ENCODE data around the gene SLC35E3.

The SLC35E3 gene

GRCh38 chr12:68745904-68746571 lies at the start of gene SLC35E3:
Gene SLC35E3 (plus strand): TSS chr12:68746176. CDS start chr12:68746378, 202 bp downstream.
- peak within 1 kb of the TSS; percentile 92 for H3K27ac ChIP-seq (ENCODE audit: low read length)
- peaks cover 41% of the 10 kb centered on the region for H3K36me3 ChIP-seq (ENCODE audit: insufficient read depth, low read depth, low read length)
- H3K4me1 ChIP-seq (ENCODE audit: insufficient read depth, low read length) = peaks cover 3% of the 10 kb centered on the region; the same call in 1 of the 2 replicates
- no peaks in the 10 kb centered on the region for H3K9me3 ChIP-seq (ENCODE audit: insufficient read depth, low read depth, low read length)
- H3K4me3 ChIP-seq (ENCODE audit: low read length) = peak within 1 kb of the TSS; percentile 97
- H3K9ac ChIP-seq (ENCODE audit: low read depth, low read length) = peak within 1 kb of the TSS; percentile 90
- no peaks in the 10 kb centered on the region for H3K27me3 ChIP-seq (ENCODE audit: insufficient read depth, low read length)

GRCh38 chr12:68699486-68699885 lies 46.5 kb upstream of the SLC35E3 start:
- Histone ChIP-seq H3K27ac (ENCODE audit: low read length) (no peak overlapping the region), H3K9me3 (ENCODE audit: insufficient read depth, low read depth, low read length) (no peaks in the 10 kb centered on the region), H3K4me1 (ENCODE audit: insufficient read depth, low read length) (no peaks in the 10 kb centered on the region), H3K9ac (ENCODE audit: low read depth, low read length) (no peak overlapping the region), H3K4me3 (ENCODE audit: low read length) (no peak overlapping the region), H3K36me3 (ENCODE audit: insufficient read depth, low read depth, low read length) (peaks cover 85% of the 10 kb centered on the region), H3K27me3 (ENCODE audit: insufficient read depth, low read length) (no peaks in the 10 kb centered on the region)

GRCh38 chr12:68727776-68728175 lies 18.2 kb upstream of the SLC35E3 start:
- Histone ChIP-seq H3K9ac (ENCODE audit: low read depth, low read length) (no peak overlapping the region), H3K4me1 (ENCODE audit: insufficient read depth, low read length) (no peaks in the 10 kb centered on the region), H3K27me3 (ENCODE audit: insufficient read depth, low read length) (no peaks in the 10 kb centered on the region), H3K4me3 (ENCODE audit: low read length) (no peak overlapping the region), H3K27ac (ENCODE audit: low read length) (no peak overlapping the region), H3K9me3 (ENCODE audit: insufficient read depth, low read depth, low read length) (no peaks in the 10 kb centered on the region), H3K36me3 (ENCODE audit: insufficient read depth, low read depth, low read length) (peaks cover 80% of the 10 kb centered on the region)

GRCh38 chr12:68733661-68734071 lies 12.3 kb upstream of the SLC35E3 start:
- Histone ChIP-seq H3K27me3 (ENCODE audit: insufficient read depth, low read length) (no peaks in the 10 kb centered on the region), H3K9ac (ENCODE audit: low read depth, low read length) (no peak overlapping the region), H3K27ac (ENCODE audit: low read length) (no peak overlapping the region), H3K36me3 (ENCODE audit: insufficient read depth, low read depth, low read length) (peaks cover 82% of the 10 kb centered on the region), H3K9me3 (ENCODE audit: insufficient read depth, low read depth, low read length) (no peaks in the 10 kb centered on the region), H3K4me3 (ENCODE audit: low read length) (no peak overlapping the region), H3K4me1 (ENCODE audit: insufficient read depth, low read length) (no peaks in the 10 kb centered on the region)

GRCh38 chr12:68739891-68740290 lies 6.1 kb upstream of the SLC35E3 start:
- Histone ChIP-seq H3K27ac (ENCODE audit: low read length) (no peak overlapping the region), H3K36me3 (ENCODE audit: insufficient read depth, low read depth, low read length) (peaks cover 83% of the 10 kb centered on the region), H3K9me3 (ENCODE audit: insufficient read depth, low read depth, low read length) (no peaks in the 10 kb centered on the region)

GRCh38 chr12:68743356-68743755 lies 2.6 kb upstream of the SLC35E3 start:
- Histone ChIP-seq H3K27ac (ENCODE audit: low read length) (no peak overlapping the region), H3K36me3 (ENCODE audit: insufficient read depth, low read depth, low read length) (peaks cover 52% of the 10 kb centered on the region), H3K9me3 (ENCODE audit: insufficient read depth, low read depth, low read length) (no peaks in the 10 kb centered on the region), H3K4me1 (ENCODE audit: insufficient read depth, low read length) (peaks cover 3% of the 10 kb centered on the region; the same call in 1 of the 2 replicates), H3K9ac (ENCODE audit: low read depth, low read length) (no peak overlapping the region), H3K27me3 (ENCODE audit: insufficient read depth, low read length) (no peaks in the 10 kb centered on the region), H3K4me3 (ENCODE audit: low read length) (no peak overlapping the region)

More at GRCh38 chr12:68739891-68740290, 6.1 kb upstream of the SLC35E3 start:
- H3K27me3 ChIP-seq (ENCODE audit: insufficient read depth, low read length) = no peaks in the 10 kb centered on the region
- H3K9ac ChIP-seq (ENCODE audit: low read depth, low read length) = no peak overlapping the region
- H3K4me1 ChIP-seq (ENCODE audit: insufficient read depth, low read length) = no peaks in the 10 kb centered on the region
- H3K4me3 ChIP-seq (ENCODE audit: low read length) = no peak overlapping the region

- H3K27ac ChIP-seq (ENCODE audit: low read length) = peak overlapping the region; percentile 10
- peak overlapping the region; percentile 90; the same call in 1 of the 2 replicates for H3K9ac ChIP-seq (ENCODE audit: low read depth, low read length)
- H3K27me3 ChIP-seq (ENCODE audit: insufficient read depth, low read length) = no peaks in the 10 kb centered on the region
- H3K9me3 ChIP-seq (ENCODE audit: insufficient read depth, low read depth, low read length) = no peaks in the 10 kb centered on the region
- peaks cover 39% of the 10 kb centered on the region for H3K36me3 ChIP-seq (ENCODE audit: insufficient read depth, low read depth, low read length)
- H3K4me1 ChIP-seq (ENCODE audit: insufficient read depth, low read length) = peaks cover 3% of the 10 kb centered on the region; the same call in 1 of the 2 replicates
- H3K4me3 ChIP-seq (ENCODE audit: low read length) = peak overlapping the region; percentile 97
Measured at GRCh38 chr12:68745376-68745903, 536 bp upstream of the SLC35E3 start.

- Histone ChIP-seq H3K9ac (ENCODE audit: low read depth, low read length) (peak overlapping the region; percentile 90), H3K4me3 (ENCODE audit: low read length) (peak overlapping the region; percentile 97), H3K36me3 (ENCODE audit: insufficient read depth, low read depth, low read length) (peaks cover 39% of the 10 kb centered on the region), H3K27me3 (ENCODE audit: insufficient read depth, low read length) (no peaks in the 10 kb centered on the region), H3K27ac (ENCODE audit: low read length) (peak overlapping the region; percentile 92), H3K9me3 (ENCODE audit: insufficient read depth, low read depth, low read length) (no peaks in the 10 kb centered on the region), H3K4me1 (ENCODE audit: insufficient read depth, low read length) (peaks cover 3% of the 10 kb centered on the region; the same call in 1 of the 2 replicates)
Measured at GRCh38 chr12:68746572-68747180, 700 bp downstream of the SLC35E3 start.

GRCh38 chr12:68749443-68749842 lies 3.5 kb downstream of the SLC35E3 start:
- H3K36me3 ChIP-seq (ENCODE audit: insufficient read depth, low read depth, low read length) = peaks cover 36% of the 10 kb centered on the region; the same call in 1 of the 2 replicates

GRCh38 chr12:68749861-68750260 lies 3.9 kb downstream of the SLC35E3 start:
- peaks cover 40% of the 10 kb centered on the region for H3K36me3 ChIP-seq (ENCODE audit: insufficient read depth, low read depth, low read length)
- no peak overlapping the region for H3K27ac ChIP-seq (ENCODE audit: low read length)
- peaks cover 3% of the 10 kb centered on the region; the same call in 1 of the 2 replicates for H3K4me1 ChIP-seq (ENCODE audit: insufficient read depth, low read length)
- no peak overlapping the region for H3K4me3 ChIP-seq (ENCODE audit: low read length)
- no peaks in the 10 kb centered on the region for H3K27me3 ChIP-seq (ENCODE audit: insufficient read depth, low read length)
- no peak overlapping the region for H3K9ac ChIP-seq (ENCODE audit: low read depth, low read length)
- H3K9me3 ChIP-seq (ENCODE audit: insufficient read depth, low read depth, low read length) = no peaks in the 10 kb centered on the region

More at GRCh38 chr12:68749443-68749842, 3.5 kb downstream of the SLC35E3 start:
- H3K9me3 ChIP-seq (ENCODE audit: insufficient read depth, low read depth, low read length) = no peaks in the 10 kb centered on the region
- no peak overlapping the region for H3K9ac ChIP-seq (ENCODE audit: low read depth, low read length)
- no peaks in the 10 kb centered on the region for H3K27me3 ChIP-seq (ENCODE audit: insufficient read depth, low read length)
- H3K4me3 ChIP-seq (ENCODE audit: low read length) = no peak overlapping the region
- no peak overlapping the region for H3K27ac ChIP-seq (ENCODE audit: low read length)
- peaks cover 3% of the 10 kb centered on the region; the same call in 1 of the 2 replicates for H3K4me1 ChIP-seq (ENCODE audit: insufficient read depth, low read length)

GRCh38 chr12:68750506-68750905 lies 4.5 kb downstream of the SLC35E3 start:
- H3K4me3 ChIP-seq (ENCODE audit: low read length) = no peak overlapping the region
- no peaks in the 10 kb centered on the region for H3K27me3 ChIP-seq (ENCODE audit: insufficient read depth, low read length)
- no peak overlapping the region for H3K27ac ChIP-seq (ENCODE audit: low read length)
- no peaks in the 10 kb centered on the region for H3K9me3 ChIP-seq (ENCODE audit: insufficient read depth, low read depth, low read length)
- peaks cover 3% of the 10 kb centered on the region; the same call in 1 of the 2 replicates for H3K4me1 ChIP-seq (ENCODE audit: insufficient read depth, low read length)
- H3K9ac ChIP-seq (ENCODE audit: low read depth, low read length) = no peak overlapping the region; the same call in 1 of the 2 replicates
- H3K36me3 ChIP-seq (ENCODE audit: insufficient read depth, low read depth, low read length) = peaks cover 46% of the 10 kb centered on the region
